HepG2 (cell line): Measurements from ENCODE around the gene TRMU. TPM values are rescaled to one million over a fixed set of nuclear protein-coding genes. Genes with fewer than 3 reads are reported as not detected.

ENCODE experiments used
- ATAC-seq: fragments of 200-7000 bp; cut with Tn5 transposase; 3 replicates; pipeline ENCODE4 v1.9.1; 2020; ENCODE audit warnings: mild to moderate bottlenecking, moderate library complexity
- BruUV-seq: library from RNA; stranded (reverse); fragments of 400-500 nt; replicated peaks from 2 replicates; lab custom pipeline; 2021; lab: Mats Ljungman, UMichigan
- CTCF ChIA-PET: fragments of 300-600 bp; formaldehyde crosslinking; extraction: SDS; loops from one replicate; lab custom pipeline; 2021; ENCODE audit warnings: low total read pairs, inconsistent platforms, low intra/inter-chr PET ratio; lab: Yijun Ruan, JAX
- POLR2A ChIA-PET: fragments of 350-600 bp; sonication (Branson Sonifier 250); formaldehyde crosslinking; loops from one replicate; lab custom pipeline; 2020; ENCODE audit warnings: antibody characterized with exemption, inconsistent platforms; lab: Yijun Ruan, JAX
- DNase-seq: peaks from one replicate; pipeline ENCODE4 v3.0.0-alpha.2; 2015; ENCODE audit warnings: low spot score
- FAIRE-seq: peaks from 3 replicates; lab custom pipeline; 2011; peaks lifted over from hg19 to GRCh38; lab: Jason Lieb, UNC
- H2AFZ ChIP-seq: one replicate; pipeline ENCODE4 v1.6.1; 2011; ENCODE audit warnings: low read length, inconsistent platforms
- H3K27ac ChIP-seq: fragments of 300-600 bp; 3 replicates; pipeline ENCODE4 v1.8.0; 2011; ENCODE audit warnings: mixed run types, mild to moderate bottlenecking, mixed read lengths, low read length, inconsistent platforms; ENCODE audit not compliant: insufficient read depth; ENCODE audit errors: extremely low read length
- H3K27me3 ChIP-seq, 2 experiments: fragments of 200-600 bp in 1 of 2; 2 replicates in 1 of 2; 3 replicates in 1 of 2; pipeline versions ENCODE4 v1.6.0 to v1.8.0; 2011; ENCODE audit warnings: low read length in 2 of 2, mild to moderate bottlenecking in 2 of 2, moderate library complexity in 2 of 2, inconsistent platforms in 1 of 2; ENCODE audit not compliant: insufficient read depth in 2 of 2, control insufficient read depth in 1 of 2
- H3K36me3 ChIP-seq, 2 experiments: fragments of 200-600 bp in 1 of 2; replicated peaks in 1 of 2; 2 replicates in 1 of 2; 3 replicates in 1 of 2; pipeline versions ENCODE4 v1.5.1 to v1.8.0; 2011; ENCODE audit warnings: low read length in 2 of 2, inconsistent platforms in 1 of 2; ENCODE audit not compliant: insufficient read depth in 2 of 2, control insufficient read depth in 1 of 2
- H3K4me1 ChIP-seq: 2 replicates; pipeline ENCODE4 v1.5.1; 2012; ENCODE audit warnings: low read length, inconsistent platforms; ENCODE audit not compliant: insufficient read depth
- H3K4me2 ChIP-seq: 2 replicates; pipeline ENCODE4 v1.6.0; 2011; ENCODE audit warnings: low read depth, low read length, inconsistent platforms
- H3K4me3 ChIP-seq, 3 experiments: fragments of 200-600 bp in 1 of 3; sonication (generic), shearing (Covaris generic) in 1 of 3; replicated peaks in 1 of 3; 2 replicates each; pipeline ENCODE4 v1.5.1; 2011 to 2016; ENCODE audit warnings: low read length in 3 of 3, inconsistent platforms in 2 of 3, low read depth in 2 of 3, mild to moderate bottlenecking in 2 of 3, control low read depth in 1 of 3, mixed read lengths in 1 of 3; ENCODE audit not compliant: insufficient read depth in 1 of 3
- H3K79me2 ChIP-seq: one replicate; pipeline ENCODE4 v1.6.1; 2011; ENCODE audit warnings: low read length, inconsistent platforms; ENCODE audit not compliant: insufficient read depth
- H3K9ac ChIP-seq: 2 replicates; pipeline ENCODE4 v1.6.0; 2011; ENCODE audit warnings: mild to moderate bottlenecking, low read depth, low read length, inconsistent platforms; ENCODE audit not compliant: insufficient read depth
- H3K9me3 ChIP-seq: 2 replicates; pipeline ENCODE4 v1.5.1; 2012; ENCODE audit warnings: mild to moderate bottlenecking, low read length
- H4K20me1 ChIP-seq: 2 replicates; pipeline ENCODE4 v1.6.0; 2011; ENCODE audit warnings: inconsistent platforms, mild to moderate bottlenecking, low read length, moderate library complexity; ENCODE audit not compliant: insufficient read depth
- FOSL2 ChIP-seq: sonication (generic); formaldehyde crosslinking; IDR thresholded peaks from 2 replicates; pipeline ENCODE4 v1.4.0; 2020; ENCODE audit warnings: missing genetic modification reagents
- FOXK1 ChIP-seq: sonication (generic); formaldehyde crosslinking; IDR thresholded peaks from 2 replicates; pipeline ENCODE4 v1.4.0; 2020; ENCODE audit warnings: low read depth, missing genetic modification reagents, borderline replicate concordance
- HNRNPK ChIP-seq: fragments of 200-400 bp; formaldehyde crosslinking; IDR thresholded peaks from 2 replicates; pipeline ENCODE4 v1.6.1; 2018; ENCODE audit warnings: low read length, low read depth, moderate library complexity, mild to moderate bottlenecking; ENCODE audit not compliant: poor library complexity, severe bottlenecking
- HOXA9 ChIP-seq: sonication (generic); formaldehyde crosslinking; IDR thresholded peaks from 2 replicates; pipeline ENCODE4 v1.8.1; 2022; ENCODE audit warnings: missing genetic modification reagents, mild to moderate bottlenecking, moderate library complexity, borderline replicate concordance
- NFIB ChIP-seq: sonication (generic); formaldehyde crosslinking; IDR thresholded peaks from 2 replicates; pipeline ENCODE4 v1.9.0; 2021; ENCODE audit warnings: missing genetic modification reagents, mild to moderate bottlenecking, borderline replicate concordance
- SOX6 ChIP-seq, 2 experiments: fragments of 450-650 bp in 1 of 2; sonication (generic) in 1 of 2; formaldehyde crosslinking in 1 of 2; IDR thresholded peaks; 2 replicates each; pipeline versions ENCODE4 v1.4.0 to v1.6.1; 2017 to 2020; ENCODE audit warnings: antibody characterized with exemption in 1 of 2, mild to moderate bottlenecking in 1 of 2, missing genetic modification reagents in 1 of 2
- SUZ12 ChIP-seq: fragments of 150-350 bp; IDR thresholded peaks from 2 replicates; pipeline ENCODE4 v1.6.1; 2014; ENCODE audit warnings: low read depth, low read length
- ZNF10 ChIP-seq: sonication (generic); formaldehyde crosslinking; IDR thresholded peaks from 2 replicates; pipeline ENCODE4 v1.4.0; 2020; ENCODE audit warnings: mild to moderate bottlenecking, low read depth, missing genetic modification reagents, borderline replicate concordance
- ZNF672 ChIP-seq: sonication (generic); formaldehyde crosslinking; IDR thresholded peaks from 2 replicates; pipeline ENCODE4 v1.8.1; 2022; ENCODE audit warnings: missing genetic modification reagents
- ZNF720 ChIP-seq: sonication (generic); formaldehyde crosslinking; IDR thresholded peaks from 2 replicates; pipeline ENCODE4 v1.4.0; 2020; ENCODE audit warnings: missing genetic modification reagents
- ZNF749 ChIP-seq: sonication (generic); formaldehyde crosslinking; IDR thresholded peaks from 2 replicates; pipeline ENCODE4 v1.8.0; 2022; ENCODE audit warnings: mild to moderate bottlenecking, missing genetic modification reagents, moderate library complexity, borderline replicate concordance
- WGBS: methylation state at CpG from one replicate; pipeline ENCODE4 v1.1.6; 2017; ENCODE audit warnings: low lambda C conversion rate; 5-methylcytosine and 5-hydroxymethylcytosine counted together
- in situ Hi-C: cut with HindIII; loops from 2 replicates; pipeline ENCODE4 v1.10.0; 2017; ENCODE audit warnings: low pct_unique_long_range_greater_than_20kb; ENCODE audit not compliant: extremely low pct_ligation_motif_present
- intact Hi-C: fragments of 100-400 bp; cut with micrococcal nuclease; formaldehyde crosslinking; loops from one replicate; pipeline ENCODE4 v1.10.0; 2022; ENCODE audit not compliant: unreplicated experiment
- polyA plus RNA-seq, 8 experiments: library from polyadenylated mRNA; depleted of rRNA in 3 of 8; stranded (reverse) in 7 of 8; unstranded in 1 of 8; fragments of >200 nt; fragmentation: Illumina TruSeq in 4 of 8; extraction: Trizol in 4 of 8; gene quantifications; 2 replicates each; pipeline versions ENCODE4 v1.2.1 to v1.2.3, GENCODE V29; 2011 to 2016; ENCODE audit warnings: low read depth in 4 of 8, missing spikeins in 1 of 8, mixed read lengths in 1 of 8; ENCODE audit not compliant: insufficient read depth in 1 of 8
- total RNA-seq, 5 experiments: library from RNA; depleted of rRNA; stranded (reverse); fragments of >200 nt; fragmentation: Illumina TruSeq; extraction: Trizol; gene quantifications; 2 replicates each; pipeline ENCODE4 v1.2.3, GENCODE V29; 2016; ENCODE audit warnings: low read depth in 1 of 5
- TF ChIP-seq, protein P1 (sequence below): sonication (generic); formaldehyde crosslinking; IDR thresholded peaks from 2 replicates; pipeline ENCODE4 v1.4.0; 2020; ENCODE audit warnings: missing genetic modification reagents, borderline replicate concordance

The TRMU gene
- total and polyA plus RNA-seq, 2 of the 13 experiments (the other 11 are each of a cell fraction or from before 2014, with no cell fraction given), result 31.0 to 50.2 TPM

DNA sequence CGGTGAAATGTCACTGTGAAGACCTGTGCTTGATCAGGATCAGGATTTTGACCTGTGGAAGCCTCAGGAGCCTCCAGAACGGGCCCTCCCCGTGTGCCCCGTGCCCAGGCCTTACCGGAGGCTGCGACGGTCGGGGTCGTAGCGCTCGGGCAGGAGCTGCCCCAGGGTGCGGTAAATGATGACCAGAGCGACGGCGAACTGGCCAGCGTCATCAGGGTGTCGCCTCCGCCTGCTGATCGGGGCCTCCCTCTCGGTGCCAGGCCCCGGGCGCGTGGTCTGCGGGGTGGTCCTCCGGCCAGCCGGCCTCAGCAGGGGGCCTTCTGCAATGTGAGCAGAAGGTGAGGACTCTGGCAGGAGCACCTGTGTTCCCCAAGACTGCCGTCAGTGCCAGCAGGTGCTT is 46.2 kb downstream of the TRMU start:
- FAIRE-seq (no peak), DNase-seq (no peak), ATAC-seq (no peak)
- intact Hi-C loops (no loop called here), in situ Hi-C loops (no loop called here)
- BruUV-seq, result no TSS peak
- Histone ChIP-seq H3K4me3 (no peak overlapping the region), H3K9me3 (no peaks in the 10 kb centered on the region), H4K20me1 (no peaks in the 10 kb centered on the region), H3K4me1 (peaks cover 44% of the 10 kb centered on the region), H3K79me2 (no peaks in the 10 kb centered on the region), H2AFZ (no peak overlapping the region), H3K9ac (no peak overlapping the region), H3K27me3 (no peaks in the 10 kb centered on the region; a peak in 1 of 5 replicates), H3K36me3 (no peaks in the 10 kb centered on the region), H3K4me2 (no peak overlapping the region), H3K27ac (no peak overlapping the region)
- ChIA-PET POLR2A (no interaction called here), CTCF (no interaction called here)
- WGBS, result 97% methylated on average over 18 of the region's 27 CpGs
- TF ChIP-seq SUZ12 (no peak), ZNF10 (CRISPR knock-in tag) (no peak), FOXK1 (no peak), ZNF749 (CRISPR knock-in tag) (no peak), HNRNPK (no peak), ZNF720 (CRISPR knock-in tag) (no peak), SOX6 (IDR thresholded peaks at IDR 0.05) (no peak), SOX6 (CRISPR knock-in tag; IDR thresholded peaks at IDR 0.05) (no peak), ZNF672 (CRISPR knock-in tag) (no peak), HOXA9 (CRISPR knock-in tag) (no peak), FOSL2 (CRISPR knock-in tag) (no peak), NFIB (CRISPR knock-in tag) (no peak)
- TF ChIP-seq, protein P1, sequence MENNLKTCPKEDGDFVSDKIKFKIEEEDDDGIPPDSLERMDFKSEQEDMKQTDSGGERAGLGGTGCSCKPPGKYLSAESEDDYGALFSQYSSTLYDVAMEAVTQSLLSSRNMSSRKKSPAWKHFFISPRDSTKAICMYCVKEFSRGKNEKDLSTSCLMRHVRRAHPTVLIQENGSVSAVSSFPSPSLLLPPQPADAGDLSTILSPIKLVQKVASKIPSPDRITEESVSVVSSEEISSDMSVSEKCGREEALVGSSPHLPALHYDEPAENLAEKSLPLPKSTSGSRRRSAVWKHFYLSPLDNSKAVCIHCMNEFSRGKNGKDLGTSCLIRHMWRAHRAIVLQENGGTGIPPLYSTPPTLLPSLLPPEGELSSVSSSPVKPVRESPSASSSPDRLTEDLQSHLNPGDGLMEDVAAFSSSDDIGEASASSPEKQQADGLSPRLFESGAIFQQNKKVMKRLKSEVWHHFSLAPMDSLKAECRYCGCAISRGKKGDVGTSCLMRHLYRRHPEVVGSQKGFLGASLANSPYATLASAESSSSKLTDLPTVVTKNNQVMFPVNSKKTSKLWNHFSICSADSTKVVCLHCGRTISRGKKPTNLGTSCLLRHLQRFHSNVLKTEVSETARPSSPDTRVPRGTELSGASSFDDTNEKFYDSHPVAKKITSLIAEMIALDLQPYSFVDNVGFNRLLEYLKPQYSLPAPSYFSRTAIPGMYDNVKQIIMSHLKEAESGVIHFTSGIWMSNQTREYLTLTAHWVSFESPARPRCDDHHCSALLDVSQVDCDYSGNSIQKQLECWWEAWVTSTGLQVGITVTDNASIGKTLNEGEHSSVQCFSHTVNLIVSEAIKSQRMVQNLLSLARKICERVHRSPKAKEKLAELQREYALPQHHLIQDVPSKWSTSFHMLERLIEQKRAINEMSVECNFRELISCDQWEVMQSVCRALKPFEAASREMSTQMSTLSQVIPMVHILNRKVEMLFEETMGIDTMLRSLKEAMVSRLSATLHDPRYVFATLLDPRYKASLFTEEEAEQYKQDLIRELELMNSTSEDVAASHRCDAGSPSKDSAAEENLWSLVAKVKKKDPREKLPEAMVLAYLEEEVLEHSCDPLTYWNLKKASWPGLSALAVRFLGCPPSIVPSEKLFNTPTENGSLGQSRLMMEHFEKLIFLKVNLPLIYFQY (CRISPR knock-in tag), result no peak
